ENCODE results near the gene VSX1.

The VSX1 gene

GRCh38 chr20:25042531-25043498, 39.1 kb downstream of the VSX1 start:
- TF ChIP-seq, protein P1, sequence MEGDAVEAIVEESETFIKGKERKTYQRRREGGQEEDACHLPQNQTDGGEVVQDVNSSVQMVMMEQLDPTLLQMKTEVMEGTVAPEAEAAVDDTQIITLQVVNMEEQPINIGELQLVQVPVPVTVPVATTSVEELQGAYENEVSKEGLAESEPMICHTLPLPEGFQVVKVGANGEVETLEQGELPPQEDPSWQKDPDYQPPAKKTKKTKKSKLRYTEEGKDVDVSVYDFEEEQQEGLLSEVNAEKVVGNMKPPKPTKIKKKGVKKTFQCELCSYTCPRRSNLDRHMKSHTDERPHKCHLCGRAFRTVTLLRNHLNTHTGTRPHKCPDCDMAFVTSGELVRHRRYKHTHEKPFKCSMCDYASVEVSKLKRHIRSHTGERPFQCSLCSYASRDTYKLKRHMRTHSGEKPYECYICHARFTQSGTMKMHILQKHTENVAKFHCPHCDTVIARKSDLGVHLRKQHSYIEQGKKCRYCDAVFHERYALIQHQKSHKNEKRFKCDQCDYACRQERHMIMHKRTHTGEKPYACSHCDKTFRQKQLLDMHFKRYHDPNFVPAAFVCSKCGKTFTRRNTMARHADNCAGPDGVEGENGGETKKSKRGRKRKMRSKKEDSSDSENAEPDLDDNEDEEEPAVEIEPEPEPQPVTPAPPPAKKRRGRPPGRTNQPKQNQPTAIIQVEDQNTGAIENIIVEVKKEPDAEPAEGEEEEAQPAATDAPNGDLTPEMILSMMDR (IDR thresholded peaks at IDR 0.05; ENCODE audit: extremely low read depth, insufficient read depth, missing control alignments), result no peak
- DNase-seq (ENCODE audit: low spot score), result peak; percentile 81
- in situ Hi-C loops (cut with MboI; ENCODE audit: low pct_unique_long_range_greater_than_20kb, low sequenced_read_pairs, unreplicated experiment), result no loop called here

- no peak for DNase-seq (ENCODE audit: low spot score)
- TF ChIP-seq, protein P1 (IDR thresholded peaks at IDR 0.05; ENCODE audit: extremely low read depth, insufficient read depth, missing control alignments), result no peak
- in situ Hi-C loops (cut with MboI; ENCODE audit: low pct_unique_long_range_greater_than_20kb, low sequenced_read_pairs, unreplicated experiment), result no loop called here
Measured at GRCh38 chr20:25041813-25042530, 40.0 kb downstream of the VSX1 start.

DNA sequence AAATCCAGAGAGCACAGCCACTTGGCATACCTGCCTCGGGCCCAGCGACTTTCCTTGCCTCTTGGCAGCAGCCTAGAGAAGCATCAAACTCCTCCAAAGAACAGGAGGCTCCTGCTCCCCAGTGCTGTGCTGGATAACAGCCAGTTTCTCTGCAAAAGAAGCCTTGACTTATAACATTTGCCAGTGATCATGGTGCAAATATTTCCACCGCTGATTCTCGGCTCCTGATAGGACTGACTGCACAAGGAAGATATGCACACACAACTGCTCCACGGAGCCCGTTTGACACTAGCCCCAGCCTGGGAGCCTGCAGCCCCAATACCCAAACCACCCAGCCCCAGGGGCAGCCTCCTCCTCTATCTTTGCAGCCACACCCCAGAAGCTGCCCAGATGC, 41.5 kb downstream of the VSX1 start:
- in situ Hi-C loops (cut with MboI; ENCODE audit: low pct_unique_long_range_greater_than_20kb, low sequenced_read_pairs, unreplicated experiment), result no loop called here
- DNase-seq (ENCODE audit: low spot score), result no peak
- TF ChIP-seq, protein P1 (IDR thresholded peaks at IDR 0.05; ENCODE audit: extremely low read depth, insufficient read depth, missing control alignments), result no peak

GRCh38 chr20:25039697-25040437, 42.1 kb downstream of the VSX1 start:
- TF ChIP-seq, protein P1 (IDR thresholded peaks at IDR 0.05; ENCODE audit: extremely low read depth, insufficient read depth, missing control alignments), result no peak
- DNase-seq (ENCODE audit: low spot score), result no peak
- in situ Hi-C loops (cut with MboI; ENCODE audit: low pct_unique_long_range_greater_than_20kb, low sequenced_read_pairs, unreplicated experiment), result no loop called here

DNA sequence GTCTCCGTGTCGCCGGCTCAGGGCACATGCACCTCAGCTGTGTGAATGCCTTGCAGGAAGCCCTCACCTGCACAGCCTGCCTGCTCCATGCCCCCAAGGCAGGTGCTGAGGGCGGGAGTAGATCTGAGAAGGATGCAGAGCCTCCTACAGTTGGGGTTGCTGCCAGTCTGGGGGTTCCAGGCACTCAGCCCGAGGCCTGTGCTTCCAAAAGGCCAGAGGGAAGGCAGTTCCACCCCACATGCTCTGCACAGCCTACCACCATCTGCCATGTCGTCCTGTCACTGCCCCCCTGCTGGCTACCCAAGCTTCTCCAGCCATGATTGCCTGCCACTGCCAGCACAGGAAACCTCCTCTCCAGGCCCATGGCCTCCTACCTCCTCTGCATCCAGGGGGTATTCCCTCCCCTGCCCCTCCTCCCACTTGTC, 43.3 kb downstream of the VSX1 start:
- no peak for DNase-seq (ENCODE audit: low spot score)
- TF ChIP-seq, protein P1 (IDR thresholded peaks at IDR 0.05; ENCODE audit: extremely low read depth, insufficient read depth, missing control alignments), result no peak
- in situ Hi-C loops (cut with MboI; ENCODE audit: low pct_unique_long_range_greater_than_20kb, low sequenced_read_pairs, unreplicated experiment), result no loop called here

- TF ChIP-seq, protein P1 (IDR thresholded peaks at IDR 0.05; ENCODE audit: extremely low read depth, insufficient read depth, missing control alignments), result no peak
- DNase-seq (ENCODE audit: low spot score), result no peak
- in situ Hi-C loops (cut with MboI; ENCODE audit: low pct_unique_long_range_greater_than_20kb, low sequenced_read_pairs, unreplicated experiment), result no loop called here
Measured at GRCh38 chr20:25038103-25038410, 43.9 kb downstream of the VSX1 start.
